Measurements from ENCODE around the gene PALM. TPM values are rescaled to one million over a fixed set of nuclear protein-coding genes. Genes with fewer than 3 reads are reported as not detected.
A peak's percentile ranks its signal among the peaks of the same experiment; 100 is the strongest.

Gene PALM
- total RNA-seq, 1 donor from 2014 or later, result 87.1 TPM

DNA sequence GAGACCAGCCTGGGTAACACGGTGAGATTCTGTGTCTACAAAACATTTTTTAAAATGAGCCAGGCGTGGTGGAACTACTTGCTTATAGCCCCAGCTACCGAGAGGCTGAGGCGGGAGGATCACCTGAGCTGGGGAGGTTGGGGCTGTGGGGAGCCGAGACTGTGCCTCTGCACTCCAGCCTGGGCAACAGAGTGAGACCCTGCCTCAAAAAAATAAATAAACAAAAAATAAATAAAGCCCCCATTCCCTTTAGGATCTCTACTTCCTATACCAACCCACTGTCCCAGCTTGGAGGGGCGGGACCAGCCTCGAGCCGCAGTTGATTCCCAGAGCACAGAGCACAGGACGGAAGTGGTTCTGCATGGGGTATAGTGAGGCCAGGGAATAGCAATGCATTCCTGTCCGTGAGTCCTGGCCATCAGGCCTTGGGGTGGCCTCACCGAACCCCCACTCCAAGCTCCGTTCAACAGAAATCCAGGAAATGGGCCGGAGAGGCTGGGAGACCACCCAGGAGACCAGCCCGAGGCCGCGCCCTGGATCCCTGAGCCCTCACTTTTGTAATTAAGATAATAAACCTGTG lies 83.7 kb downstream of the PALM start:
- no peak for DNase-seq (ENCODE audit: low spot score in 2 of 2, unreplicated experiment in 2 of 2)
- no peaks in the 10 kb centered on the region for H3K27me3 Mint-ChIP-seq (ENCODE audit: low read depth)
- H3K36me3 Mint-ChIP-seq, result no peaks in the 10 kb centered on the region
- H3K9me3 Mint-ChIP-seq, result no peaks in the 10 kb centered on the region
- TF ChIP-seq, protein P1, sequence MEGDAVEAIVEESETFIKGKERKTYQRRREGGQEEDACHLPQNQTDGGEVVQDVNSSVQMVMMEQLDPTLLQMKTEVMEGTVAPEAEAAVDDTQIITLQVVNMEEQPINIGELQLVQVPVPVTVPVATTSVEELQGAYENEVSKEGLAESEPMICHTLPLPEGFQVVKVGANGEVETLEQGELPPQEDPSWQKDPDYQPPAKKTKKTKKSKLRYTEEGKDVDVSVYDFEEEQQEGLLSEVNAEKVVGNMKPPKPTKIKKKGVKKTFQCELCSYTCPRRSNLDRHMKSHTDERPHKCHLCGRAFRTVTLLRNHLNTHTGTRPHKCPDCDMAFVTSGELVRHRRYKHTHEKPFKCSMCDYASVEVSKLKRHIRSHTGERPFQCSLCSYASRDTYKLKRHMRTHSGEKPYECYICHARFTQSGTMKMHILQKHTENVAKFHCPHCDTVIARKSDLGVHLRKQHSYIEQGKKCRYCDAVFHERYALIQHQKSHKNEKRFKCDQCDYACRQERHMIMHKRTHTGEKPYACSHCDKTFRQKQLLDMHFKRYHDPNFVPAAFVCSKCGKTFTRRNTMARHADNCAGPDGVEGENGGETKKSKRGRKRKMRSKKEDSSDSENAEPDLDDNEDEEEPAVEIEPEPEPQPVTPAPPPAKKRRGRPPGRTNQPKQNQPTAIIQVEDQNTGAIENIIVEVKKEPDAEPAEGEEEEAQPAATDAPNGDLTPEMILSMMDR (IDR thresholded peaks at IDR 0.05; ENCODE audit: unreplicated experiment), result no peak
- peaks cover 26% of the 10 kb centered on the region for H3K4me1 Mint-ChIP-seq
- H3K27ac Mint-ChIP-seq, result peak overlapping the region; percentile 86
- H3K4me3 Mint-ChIP-seq, result no peak overlapping the region

DNA sequence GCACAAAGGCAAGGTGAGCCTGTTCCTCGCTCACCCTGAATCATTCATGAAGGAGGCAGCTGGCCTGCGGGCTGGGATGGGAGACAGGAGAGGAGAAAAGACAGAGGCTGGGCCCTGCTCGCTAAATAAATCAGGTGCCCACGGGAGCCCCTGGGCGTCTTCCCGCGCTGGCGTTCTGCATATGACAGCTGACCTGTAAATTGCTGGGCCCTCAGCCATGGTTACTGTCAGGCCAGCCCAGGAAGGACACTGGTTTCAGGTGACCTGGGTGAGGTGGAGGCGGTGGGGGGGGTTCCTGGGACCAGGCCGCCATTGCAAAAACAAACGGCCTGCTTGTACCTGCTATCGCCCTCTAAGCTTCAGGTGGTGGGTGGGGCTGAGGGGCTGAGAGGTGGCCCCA lies 85.1 kb downstream of the PALM start:
- peaks cover 25% of the 10 kb centered on the region for H3K4me1 Mint-ChIP-seq
- no peak overlapping the region for H3K27ac Mint-ChIP-seq
- H3K36me3 Mint-ChIP-seq, result no peaks in the 10 kb centered on the region
- H3K27me3 Mint-ChIP-seq (ENCODE audit: low read depth), result no peaks in the 10 kb centered on the region
- no peaks in the 10 kb centered on the region for H3K9me3 Mint-ChIP-seq
- DNase-seq (ENCODE audit: low spot score in 2 of 2, unreplicated experiment in 2 of 2), result no peak
- no peak overlapping the region for H3K4me3 Mint-ChIP-seq
- TF ChIP-seq, protein P1 (IDR thresholded peaks at IDR 0.05; ENCODE audit: unreplicated experiment), result no peak

DNA sequence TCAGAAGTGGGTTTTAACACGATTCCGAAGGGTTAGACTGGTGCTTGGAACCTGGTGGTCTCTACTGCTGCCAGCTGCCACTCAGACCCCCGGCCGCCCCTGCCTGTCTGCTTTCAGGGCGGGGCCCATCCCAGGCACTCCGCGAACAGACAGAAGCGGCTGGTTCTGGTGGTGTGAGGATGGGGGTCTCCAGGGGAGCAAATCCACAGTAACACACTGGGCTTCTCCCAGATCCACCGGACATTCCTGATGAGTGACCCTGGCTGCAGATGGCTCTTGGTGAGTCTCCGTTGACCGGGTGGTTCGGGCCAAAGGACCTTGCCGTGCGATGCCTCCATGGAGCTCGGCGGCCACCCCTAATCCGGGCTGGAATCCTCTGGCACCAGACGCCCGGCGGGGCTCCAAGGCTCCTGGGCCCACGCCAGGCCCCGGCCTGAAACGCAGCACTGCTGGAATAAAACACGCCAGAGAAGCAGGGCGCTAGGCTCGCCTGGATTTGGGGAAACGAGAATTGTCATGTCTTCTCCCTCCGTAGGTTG lies 86.4 kb downstream of the PALM start:
- Mint-ChIP-seq H3K4me3 (peak overlapping the region; percentile 13), H3K36me3 (no peaks in the 10 kb centered on the region), H3K27me3 (ENCODE audit: low read depth) (no peaks in the 10 kb centered on the region), H3K27ac (no peak overlapping the region), H3K9me3 (no peaks in the 10 kb centered on the region), H3K4me1 (peaks cover 25% of the 10 kb centered on the region)
- TF ChIP-seq, protein P1 (IDR thresholded peaks at IDR 0.05; ENCODE audit: unreplicated experiment), result no peak
- DNase-seq (ENCODE audit: low spot score in 2 of 2, unreplicated experiment in 2 of 2), result no peak

DNA sequence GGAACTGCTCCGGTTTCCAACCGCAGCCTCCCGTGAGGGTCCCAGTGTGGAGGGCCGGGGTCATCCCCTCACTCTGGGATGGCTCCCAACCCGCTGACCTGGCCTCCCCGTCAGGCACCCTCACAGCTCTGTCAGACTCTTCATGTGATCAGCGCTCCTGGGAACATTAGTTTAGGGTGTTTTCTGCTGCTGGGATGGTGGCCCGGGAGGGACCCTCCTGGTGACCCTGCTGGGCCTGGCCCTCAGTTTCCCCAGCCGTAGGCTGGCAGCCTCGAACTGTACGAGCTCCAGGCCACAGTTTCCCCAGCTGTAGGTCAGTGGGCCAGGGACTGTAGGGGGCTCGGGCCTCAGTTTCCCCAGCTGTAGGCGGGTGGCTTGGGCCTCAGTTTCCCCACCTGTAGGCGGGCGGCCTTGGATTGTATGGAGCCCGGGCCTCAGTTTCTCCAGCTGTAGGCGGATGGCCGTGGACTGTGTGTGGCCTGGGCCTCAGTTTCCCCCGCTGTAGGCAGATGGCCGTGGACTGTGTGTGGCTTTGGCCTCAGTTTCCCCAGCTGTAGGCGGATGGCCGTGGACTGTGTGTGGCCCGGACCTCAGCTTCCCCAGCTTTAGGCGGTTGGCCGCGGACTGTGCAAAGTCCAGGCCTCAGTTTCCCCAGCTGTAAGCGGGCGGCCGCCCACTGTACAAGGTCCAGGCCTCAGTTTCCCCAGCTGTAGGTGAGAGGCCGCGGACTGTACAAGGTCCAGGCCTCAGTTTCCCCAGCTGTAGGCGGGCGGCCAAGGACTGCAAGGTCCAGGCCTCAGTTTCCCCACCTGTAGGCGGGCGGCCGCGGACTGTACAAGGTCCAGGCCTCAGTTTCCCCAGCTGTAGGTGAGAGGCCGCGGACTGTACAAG lies 87.2 kb downstream of the PALM start:
- no peak overlapping the region for H3K27ac Mint-ChIP-seq
- TF ChIP-seq, protein P1 (IDR thresholded peaks at IDR 0.05; ENCODE audit: unreplicated experiment), result no peak
- H3K27me3 Mint-ChIP-seq (ENCODE audit: low read depth), result no peaks in the 10 kb centered on the region
- H3K36me3 Mint-ChIP-seq, result no peaks in the 10 kb centered on the region
- H3K4me3 Mint-ChIP-seq, result peak overlapping the region; percentile 13
- no peak for DNase-seq (ENCODE audit: low spot score in 2 of 2, unreplicated experiment in 2 of 2)
- no peaks in the 10 kb centered on the region for H3K9me3 Mint-ChIP-seq
- H3K4me1 Mint-ChIP-seq, result peaks cover 31% of the 10 kb centered on the region

DNA sequence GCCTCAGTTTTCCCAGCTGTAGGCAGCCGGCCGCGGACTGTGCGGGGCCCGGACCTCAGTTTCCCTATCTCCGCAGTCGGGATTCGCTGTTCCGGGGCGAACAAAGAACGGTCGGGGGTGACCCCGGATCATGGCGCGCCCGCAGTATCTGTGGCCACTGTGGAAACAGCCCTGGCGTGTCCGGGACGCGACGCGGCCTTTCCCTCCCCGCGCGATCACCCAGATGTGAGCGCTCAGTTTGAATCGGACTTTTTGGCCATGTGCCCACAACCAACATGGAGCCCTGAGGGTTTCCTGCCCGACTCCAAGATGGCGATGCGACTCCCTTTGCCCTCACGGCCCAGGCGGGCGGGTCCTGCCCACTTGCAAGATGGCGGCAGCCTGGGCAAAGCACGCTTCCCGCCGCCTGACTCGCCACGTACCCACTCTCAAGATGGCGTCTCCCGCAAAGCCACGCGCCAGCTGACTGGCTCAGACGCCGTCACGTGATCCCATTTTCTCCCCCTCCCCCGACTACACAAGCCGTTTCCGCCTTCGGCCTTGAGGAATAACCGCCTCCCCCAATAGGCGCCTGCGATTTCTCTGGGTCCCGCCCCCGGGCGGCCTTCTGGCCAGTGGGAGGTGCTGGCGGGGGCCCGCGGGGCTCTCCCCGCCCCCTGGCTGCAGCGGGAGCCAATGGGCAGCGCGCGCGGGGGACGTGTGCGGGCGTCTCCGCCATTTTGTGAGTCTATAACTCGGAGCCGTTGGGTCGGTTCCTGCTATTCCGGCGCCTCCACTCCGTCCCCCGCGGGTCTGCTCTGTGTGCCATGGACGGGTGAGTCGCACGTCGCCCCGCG lies 88.2 kb downstream of the PALM start, which contains the start of gene PTBP1:
TSS of gene PTBP1 (plus strand) at position 761 of the 836 bp plus-strand sequence. CDS start at position 807, 46 bp downstream.
- no peaks in the 10 kb centered on the region for H3K9me3 Mint-ChIP-seq
- H3K27ac Mint-ChIP-seq, result peak within 1 kb of the TSS; percentile 98
- TF ChIP-seq, protein P1 (IDR thresholded peaks at IDR 0.05; ENCODE audit: unreplicated experiment), result peak; percentile 16
- H3K4me1 Mint-ChIP-seq, result peaks cover 33% of the 10 kb centered on the region
- H3K36me3 Mint-ChIP-seq, result no peaks in the 10 kb centered on the region
- peak; percentile 99 for DNase-seq (ENCODE audit: low spot score in 2 of 2, unreplicated experiment in 2 of 2)
- H3K4me3 Mint-ChIP-seq, result peak within 1 kb of the TSS; percentile 85
- H3K27me3 Mint-ChIP-seq (ENCODE audit: low read depth), result no peaks in the 10 kb centered on the region

Measured in mesothelial cell of epicardium (in vitro differentiated cells).